Panc1 (cell line): ENCODE data around the gene PRKD1. TPM values are rescaled to one million over a fixed set of nuclear protein-coding genes. Genes with fewer than 3 reads are reported as not detected.

ENCODE experiments used
- ATAC-seq: fragments of 200-7000 bp; cut with Tn5 transposase; 2 replicates; pipeline ENCODE4 v1.9.1; 2020; ENCODE audit warnings: mild to moderate bottlenecking, moderate library complexity
- BruUV-seq: library from RNA; stranded (reverse); fragments of 400-500 nt; replicated peaks from 2 replicates; lab custom pipeline; 2021; lab: Mats Ljungman, UMichigan
- CTCF ChIA-PET: fragments of 300-600 bp; sonication (Branson Sonifier 250); formaldehyde crosslinking; loops from one replicate; lab custom pipeline; 2022; ENCODE audit warnings: antibody characterized with exemption; lab: Charles Lee
- POLR2A ChIA-PET: fragments of 300-600 bp; sonication (Branson Sonifier 250); formaldehyde crosslinking; loops from one replicate; lab custom pipeline; 2022; ENCODE audit warnings: antibody characterized with exemption; lab: Charles Lee
- DNase-seq: peaks from one replicate; pipeline ENCODE4 v3.0.0-alpha.2; 2010; ENCODE audit warnings: low read depth, low spot score
- H3K27ac ChIP-seq: 2 replicates; pipeline ENCODE4 v1.5.1; 2011; ENCODE audit warnings: mild to moderate bottlenecking, low read length, inconsistent platforms
- H3K27me3 ChIP-seq: fragments of 200-500 bp; sonication (Bioruptor generic); 2 replicates; pipeline ENCODE4 v1.6.0; 2014; ENCODE audit warnings: low read length, inconsistent platforms; ENCODE audit not compliant: control insufficient read depth, insufficient read depth
- H3K36me3 ChIP-seq: fragments of 200-500 bp; sonication (Bioruptor generic); 2 replicates; pipeline ENCODE4 v1.5.1; 2014; ENCODE audit warnings: inconsistent platforms, mild to moderate bottlenecking, low read length, moderate library complexity; ENCODE audit not compliant: control insufficient read depth, insufficient read depth
- H3K4me1 ChIP-seq: 2 replicates; pipeline ENCODE4 v1.5.1; 2011; ENCODE audit warnings: inconsistent platforms, mild to moderate bottlenecking, low read length, moderate library complexity; ENCODE audit not compliant: control insufficient read depth, insufficient read depth
- H3K4me3 ChIP-seq, 2 experiments: 2 replicates each; pipeline ENCODE4 v1.5.1; 2011 to 2012; ENCODE audit warnings: low read depth in 2 of 2, low read length in 2 of 2, mild to moderate bottlenecking in 2 of 2, inconsistent platforms in 1 of 2, moderate library complexity in 1 of 2
- H3K9me3 ChIP-seq: fragments of 200-500 bp; sonication (Bioruptor generic); 2 replicates; pipeline ENCODE4 v1.5.1; 2014; ENCODE audit warnings: low read depth, mild to moderate bottlenecking, inconsistent platforms, low read length, moderate library complexity; ENCODE audit not compliant: control insufficient read depth, insufficient read depth
- CTCF ChIP-seq: fragments of 450-650 bp; IDR thresholded peaks from 2 replicates; pipeline ENCODE4 v1.5.1; 2017; ENCODE audit warnings: mild to moderate bottlenecking
- POLR2AphosphoS5 ChIP-seq: IDR thresholded peaks from 2 replicates; pipeline ENCODE4 v1.6.1; 2012; ENCODE audit warnings: mild to moderate bottlenecking, low read depth, low read length, moderate library complexity
- SIN3A ChIP-seq: IDR thresholded peaks from 2 replicates; pipeline ENCODE4 v1.6.1; 2012; ENCODE audit warnings: low read depth, mild to moderate bottlenecking, low read length, moderate library complexity, borderline replicate concordance; ENCODE audit not compliant: insufficient read depth
- TCF7L2 ChIP-seq: IDR thresholded peaks from 2 replicates; pipeline ENCODE4 v1.6.1; 2011; ENCODE audit warnings: mild to moderate bottlenecking, low read depth, low read length, inconsistent platforms
- in situ Hi-C: cut with HindIII; loops from 2 replicates; pipeline ENCODE4 v1.10.0; 2016; ENCODE audit warnings: low sequenced_read_pairs, low pct_unique_long_range_greater_than_20kb
- intact Hi-C: fragments of 100-400 bp; cut with micrococcal nuclease; formaldehyde crosslinking; loops from one replicate; pipeline ENCODE4 v1.10.0; 2022; ENCODE audit not compliant: unreplicated experiment
- total RNA-seq: library from RNA; stranded (reverse); gene quantifications from one replicate; pipeline ENCODE4 v1.2.1, GENCODE V29; 2021; ENCODE audit not compliant: unreplicated experiment
- TF ChIP-seq, protein P1 (sequence below), 2 experiments: IDR thresholded peaks; 2 replicates each; pipeline ENCODE4 v1.6.1; 2011 to 2012; ENCODE audit warnings: low read depth in 2 of 2, control low read depth in 1 of 2, low read length in 1 of 2, mild to moderate bottlenecking in 1 of 2, moderate library complexity in 1 of 2; ENCODE audit not compliant: insufficient read depth in 1 of 2

PRKD1 gene
- total RNA-seq, 1 experiment from 2014 or later = 8.2 TPM

DNA sequence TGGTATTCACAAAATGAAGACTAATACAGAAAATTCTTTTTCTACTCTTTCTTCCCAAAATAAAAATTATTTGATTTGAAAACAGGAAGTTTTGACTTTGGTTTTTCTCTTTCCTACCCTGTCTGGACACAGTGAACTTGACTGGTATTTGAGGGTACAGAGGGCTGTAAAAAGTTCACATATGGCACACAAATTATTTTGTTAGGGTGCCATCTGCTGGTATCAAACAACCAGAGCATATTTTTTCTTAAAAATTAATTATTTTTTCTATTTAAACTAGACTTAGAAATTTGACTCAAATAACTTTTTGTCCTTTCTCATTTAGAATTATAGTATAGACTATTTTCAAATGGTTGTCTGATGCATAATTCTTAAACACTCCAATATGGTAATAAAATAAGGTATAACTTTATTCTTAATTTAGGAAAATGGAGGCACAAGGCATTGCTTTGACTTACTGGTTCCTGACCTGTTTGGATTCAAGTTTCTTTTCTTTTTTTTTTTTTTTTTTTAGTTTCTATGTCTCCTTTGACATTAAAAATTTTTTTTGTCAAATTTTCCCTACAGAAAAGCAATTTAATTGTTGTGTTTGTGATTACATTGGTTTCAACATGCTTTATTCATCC is 390.6 kb downstream of the PRKD1 start:
- Histone ChIP-seq H3K4me3 (no peak overlapping the region), H3K9me3 (no peaks in the 10 kb centered on the region), H3K4me1 (no peaks in the 10 kb centered on the region), H3K27ac (no peak overlapping the region), H3K36me3 (no peaks in the 10 kb centered on the region), H3K27me3 (no peaks in the 10 kb centered on the region; the same call in 1 of the 2 replicates)
- POLR2A ChIA-PET = no interaction called here
- intact Hi-C loops (loop anchor here (2.0 kb wide), 1 partner anchor 782 kb away; no protein-coding TSS in a partner anchor), in situ Hi-C loops (loop anchor here (25.0 kb wide), 1 partner anchor 775 kb away; the partner anchor contains the start of gene FOXG1)
- peak; percentile 49; the same call in 1 of the 2 replicates for TF ChIP-seq CTCF
- no peak for TF ChIP-seq SIN3A
- no TSS peak for BruUV-seq
- no peak for ATAC-seq
- CTCF ChIA-PET = interaction anchor here (0.6 to 1.1 kb wide), 4 partner anchors 263 to 785 kb away, joined by 3 to 7 read pairs (median 4); no protein-coding TSS in a partner anchor
- DNase-seq = no peak

DNA sequence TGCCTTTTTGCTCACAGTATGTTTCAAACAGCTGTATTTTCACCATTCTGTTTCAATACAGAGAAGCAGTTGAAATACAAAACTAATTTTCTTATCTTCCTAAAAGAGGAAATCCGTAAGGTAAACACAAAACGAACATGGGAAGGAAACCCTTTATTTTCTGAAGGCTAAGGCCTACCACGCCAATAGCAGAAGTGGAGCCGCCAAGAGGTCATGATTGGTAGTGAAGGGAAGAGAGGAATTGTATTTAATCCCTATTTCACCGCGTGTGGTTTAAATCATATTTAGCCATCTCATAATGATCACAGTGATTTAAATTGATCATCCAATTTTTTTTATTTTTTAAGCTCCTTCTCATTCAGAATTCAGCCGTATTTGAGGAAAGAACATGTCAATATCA is 398.2 kb downstream of the PRKD1 start:
- H3K4me1 ChIP-seq = no peaks in the 10 kb centered on the region
- H3K27ac ChIP-seq = no peak overlapping the region
- ChIA-PET CTCF (no interaction called here), POLR2A (interaction anchor here (0.6 kb wide), 1 partner anchor 10 kb away, joined by 11 read pairs; no protein-coding TSS in a partner anchor)
- H3K36me3 ChIP-seq = no peaks in the 10 kb centered on the region
- ATAC-seq = no peak
- peak; percentile 28; the same call in 1 of the 2 replicates for TF ChIP-seq CTCF
- no peak for TF ChIP-seq POLR2AphosphoS5
- H3K27me3 ChIP-seq = no peaks in the 10 kb centered on the region
- in situ Hi-C loops (loop anchor here (25.0 kb wide), 1 partner anchor 767 kb away; the partner anchor contains the start of gene FOXG1), intact Hi-C loops (no loop called here)
- no peak for DNase-seq
- BruUV-seq = no TSS peak
- H3K9me3 ChIP-seq = no peaks in the 10 kb centered on the region
- H3K4me3 ChIP-seq = no peak overlapping the region

DNA sequence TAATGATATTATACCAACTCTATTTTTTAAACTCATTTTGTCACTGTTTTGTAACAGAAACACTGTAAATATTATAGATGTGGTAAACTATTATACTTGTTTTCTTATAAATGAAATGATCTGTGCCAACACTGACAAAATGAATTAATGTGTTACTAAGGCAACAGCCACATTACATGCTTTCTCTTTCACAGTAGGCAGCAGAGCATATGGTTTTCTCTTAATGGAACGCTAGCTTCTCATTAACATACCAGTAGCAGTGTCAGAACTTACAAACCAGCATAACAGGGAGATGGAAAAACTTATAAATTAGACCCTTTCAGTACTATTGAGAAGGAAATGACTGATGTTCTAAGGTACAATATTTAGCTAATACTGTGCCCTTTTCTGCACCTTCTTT is 398.8 kb downstream of the PRKD1 start:
- Histone ChIP-seq H3K27me3 (no peaks in the 10 kb centered on the region), H3K9me3 (no peaks in the 10 kb centered on the region), H3K27ac (no peak overlapping the region), H3K4me3 (no peak overlapping the region), H3K4me1 (no peaks in the 10 kb centered on the region), H3K36me3 (no peaks in the 10 kb centered on the region)
- BruUV-seq = no TSS peak
- DNase-seq (no peak), ATAC-seq (no peak)
- CTCF ChIA-PET = no interaction called here
- no peak for TF ChIP-seq TCF7L2
- no peak for TF ChIP-seq POLR2AphosphoS5
- no peak for TF ChIP-seq SIN3A
- TF ChIP-seq CTCF = no peak
- TF ChIP-seq, protein P1, sequence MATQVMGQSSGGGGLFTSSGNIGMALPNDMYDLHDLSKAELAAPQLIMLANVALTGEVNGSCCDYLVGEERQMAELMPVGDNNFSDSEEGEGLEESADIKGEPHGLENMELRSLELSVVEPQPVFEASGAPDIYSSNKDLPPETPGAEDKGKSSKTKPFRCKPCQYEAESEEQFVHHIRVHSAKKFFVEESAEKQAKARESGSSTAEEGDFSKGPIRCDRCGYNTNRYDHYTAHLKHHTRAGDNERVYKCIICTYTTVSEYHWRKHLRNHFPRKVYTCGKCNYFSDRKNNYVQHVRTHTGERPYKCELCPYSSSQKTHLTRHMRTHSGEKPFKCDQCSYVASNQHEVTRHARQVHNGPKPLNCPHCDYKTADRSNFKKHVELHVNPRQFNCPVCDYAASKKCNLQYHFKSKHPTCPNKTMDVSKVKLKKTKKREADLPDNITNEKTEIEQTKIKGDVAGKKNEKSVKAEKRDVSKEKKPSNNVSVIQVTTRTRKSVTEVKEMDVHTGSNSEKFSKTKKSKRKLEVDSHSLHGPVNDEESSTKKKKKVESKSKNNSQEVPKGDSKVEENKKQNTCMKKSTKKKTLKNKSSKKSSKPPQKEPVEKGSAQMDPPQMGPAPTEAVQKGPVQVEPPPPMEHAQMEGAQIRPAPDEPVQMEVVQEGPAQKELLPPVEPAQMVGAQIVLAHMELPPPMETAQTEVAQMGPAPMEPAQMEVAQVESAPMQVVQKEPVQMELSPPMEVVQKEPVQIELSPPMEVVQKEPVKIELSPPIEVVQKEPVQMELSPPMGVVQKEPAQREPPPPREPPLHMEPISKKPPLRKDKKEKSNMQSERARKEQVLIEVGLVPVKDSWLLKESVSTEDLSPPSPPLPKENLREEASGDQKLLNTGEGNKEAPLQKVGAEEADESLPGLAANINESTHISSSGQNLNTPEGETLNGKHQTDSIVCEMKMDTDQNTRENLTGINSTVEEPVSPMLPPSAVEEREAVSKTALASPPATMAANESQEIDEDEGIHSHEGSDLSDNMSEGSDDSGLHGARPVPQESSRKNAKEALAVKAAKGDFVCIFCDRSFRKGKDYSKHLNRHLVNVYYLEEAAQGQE (IDR thresholded peaks at IDR 0.05; ENCODE audit: insufficient read depth in 1 of 2, low read depth in 2 of 2, low read length in 1 of 2) = no peak
- intact Hi-C loops (no loop called here), in situ Hi-C loops (loop anchor here (25.0 kb wide), 1 partner anchor 767 kb away; the partner anchor contains the start of gene FOXG1)
- POLR2A ChIA-PET = no interaction called here
